ENCODE data around the gene TNNI3K.

The TNNI3K gene

GRCh38 chr1:74452035-74452434 is 216.8 kb downstream of the TNNI3K start:
- no peak for DNase-seq

GRCh38 chr1:74453277-74453676 is 218.1 kb downstream of the TNNI3K start:
- no peak for DNase-seq

DNA sequence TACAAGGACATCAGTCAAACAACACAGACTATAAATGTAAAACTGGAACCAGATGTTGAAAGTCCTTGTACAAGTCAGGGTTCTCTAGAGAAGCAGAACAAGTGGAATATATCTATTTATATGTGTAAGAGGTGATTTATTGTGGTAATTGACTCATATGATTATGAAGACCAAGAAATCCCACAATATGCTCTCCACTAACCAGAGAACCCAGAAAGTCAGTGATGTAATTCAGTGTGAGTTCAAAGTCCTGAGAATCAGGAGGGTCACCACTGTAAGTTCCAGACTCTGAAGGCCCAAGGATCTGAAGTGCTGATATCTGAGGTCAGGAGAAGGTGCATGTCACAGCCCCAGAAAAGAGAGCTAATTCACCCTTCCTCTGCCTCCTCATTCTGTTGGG is 220.2 kb downstream of the TNNI3K start:
- DNase-seq: no peak

DNA sequence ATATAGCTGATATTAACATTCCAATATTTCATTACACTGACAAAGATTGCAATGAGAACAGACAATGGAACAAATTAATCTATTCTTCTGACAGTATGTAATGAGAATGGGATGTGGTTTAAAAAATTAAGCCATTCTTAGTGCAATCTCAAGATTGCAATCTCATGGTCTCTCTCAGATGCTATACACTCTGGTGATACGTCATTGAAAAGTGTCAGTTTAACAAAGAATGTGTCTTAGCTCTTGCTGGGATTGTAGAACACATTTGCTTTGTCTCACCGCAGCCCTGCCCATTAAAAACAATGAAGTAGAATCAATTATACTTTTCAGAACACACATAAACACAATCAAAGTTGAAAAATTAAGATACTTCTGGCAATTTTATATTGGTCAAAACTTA is 222.1 kb downstream of the TNNI3K start:
- no peak for DNase-seq

DNA sequence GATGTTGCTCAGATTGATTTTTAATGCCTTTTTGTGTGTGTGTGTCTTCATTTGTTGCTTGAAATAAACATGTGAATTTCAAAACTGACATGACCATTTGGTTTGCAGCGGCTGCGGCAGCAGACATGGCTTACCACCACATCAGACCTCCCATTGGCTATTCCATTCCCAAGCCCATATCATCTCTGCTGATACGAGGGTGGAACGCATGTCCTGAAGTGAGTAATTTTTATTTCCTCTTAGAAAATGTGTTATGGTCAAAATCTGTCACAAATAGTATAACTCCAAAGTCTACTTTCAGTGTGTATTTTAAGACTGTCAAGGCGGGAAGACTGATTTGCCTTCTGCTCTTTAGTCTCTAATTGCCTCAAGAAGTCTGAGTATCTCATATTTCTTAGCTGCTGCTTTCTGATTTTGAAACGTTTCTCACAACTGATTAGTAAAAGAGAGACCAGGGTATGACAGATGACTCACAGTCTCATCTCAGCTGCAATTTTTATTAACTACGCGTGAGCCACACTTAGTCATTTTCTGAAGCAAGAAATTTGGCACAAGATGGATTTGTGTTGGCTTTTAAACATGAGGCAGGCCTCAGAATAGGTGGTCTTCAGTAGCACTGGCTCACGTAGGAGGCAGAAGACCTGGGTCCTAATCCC is 228.3 kb downstream of the TNNI3K start:
- no peak for DNase-seq

- DNase-seq: no peak
These were observed 228.8 kb downstream of the TNNI3K start for GRCh38 chr1:74464037-74464436.

DNA sequence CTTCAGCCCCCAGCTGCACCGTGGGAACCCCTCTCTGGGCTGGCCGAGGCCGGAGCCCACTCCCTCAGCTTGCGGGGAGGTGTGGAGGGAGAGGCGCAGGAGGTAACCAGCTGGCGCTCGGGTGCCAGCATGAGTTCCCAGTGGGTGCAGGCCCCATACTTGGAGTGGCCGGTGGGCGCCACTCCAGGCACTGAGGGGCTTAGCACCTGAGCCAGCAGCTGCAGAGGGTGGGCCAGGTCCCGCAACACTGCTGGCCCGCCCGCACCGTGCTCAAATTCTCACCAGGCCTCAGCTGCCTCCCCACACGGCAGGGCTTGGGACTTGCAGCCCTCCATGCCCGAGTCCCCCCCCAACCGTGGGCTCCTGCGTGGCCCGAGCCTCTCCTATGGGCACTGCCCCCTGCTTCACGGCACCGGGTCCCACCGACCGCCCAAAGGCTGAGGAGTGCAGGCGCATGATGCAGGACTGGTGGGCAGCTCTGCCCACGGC is 230.1 kb downstream of the TNNI3K start:
- DNase-seq: no peak

DNA sequence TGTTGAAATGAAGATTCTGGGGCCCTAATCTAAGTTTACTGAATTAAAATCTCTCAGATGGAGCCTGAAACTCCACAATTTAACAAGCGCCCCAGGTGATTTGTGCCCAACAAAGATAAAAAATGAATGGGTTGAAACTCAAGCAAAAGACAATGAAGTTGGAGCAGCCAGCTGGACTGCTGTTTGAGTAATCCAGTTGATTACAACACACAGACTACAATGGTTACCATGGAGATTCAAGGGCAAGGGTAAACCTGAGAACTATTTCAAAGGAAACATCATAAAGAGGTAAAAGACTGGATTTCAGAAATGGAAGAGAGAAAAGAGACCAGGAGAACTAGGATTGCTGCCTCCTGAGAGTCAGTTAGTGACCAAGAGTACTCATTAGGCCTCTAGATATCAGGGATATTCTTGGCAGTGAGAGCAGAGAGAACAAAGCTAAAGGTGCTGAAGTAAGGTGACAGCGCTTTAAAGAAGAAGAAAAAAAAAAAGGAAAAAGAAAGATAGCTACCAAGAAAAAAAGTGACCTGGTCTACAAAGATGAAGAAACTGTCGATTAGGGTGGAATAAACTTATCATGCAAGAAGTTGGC is 232.7 kb downstream of the TNNI3K start:
- no peak for DNase-seq

GRCh38 chr1:74468982-74469603 is 233.9 kb downstream of the TNNI3K start:
- DNase-seq: peak; percentile 67

- DNase-seq: no peak
These were observed 235.1 kb downstream of the TNNI3K start for GRCh38 chr1:74470251-74470650.

DNA sequence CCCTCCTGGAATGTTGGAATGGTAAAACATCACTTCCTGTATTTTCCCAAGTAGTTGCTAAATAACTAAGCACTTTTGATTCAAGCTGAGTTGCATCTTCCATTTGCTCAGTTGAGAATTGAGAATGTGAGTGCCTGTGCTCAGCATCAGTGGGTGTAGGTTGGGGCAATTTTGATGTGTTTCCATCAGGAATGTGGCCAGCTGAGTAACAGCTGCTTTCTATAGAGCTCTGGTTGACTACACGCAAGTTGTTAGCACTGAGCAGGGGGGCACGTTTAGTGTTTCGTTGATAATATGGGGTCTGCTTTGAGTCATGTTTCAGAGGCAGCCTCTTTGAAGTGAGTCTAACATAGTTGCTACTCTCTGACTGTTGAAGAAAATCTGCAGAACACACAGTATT is 235.7 kb downstream of the TNNI3K start:
- DNase-seq: no peak

GRCh38 chr1:74471470-74471869 is 236.3 kb downstream of the TNNI3K start:
- no peak for DNase-seq

DNA sequence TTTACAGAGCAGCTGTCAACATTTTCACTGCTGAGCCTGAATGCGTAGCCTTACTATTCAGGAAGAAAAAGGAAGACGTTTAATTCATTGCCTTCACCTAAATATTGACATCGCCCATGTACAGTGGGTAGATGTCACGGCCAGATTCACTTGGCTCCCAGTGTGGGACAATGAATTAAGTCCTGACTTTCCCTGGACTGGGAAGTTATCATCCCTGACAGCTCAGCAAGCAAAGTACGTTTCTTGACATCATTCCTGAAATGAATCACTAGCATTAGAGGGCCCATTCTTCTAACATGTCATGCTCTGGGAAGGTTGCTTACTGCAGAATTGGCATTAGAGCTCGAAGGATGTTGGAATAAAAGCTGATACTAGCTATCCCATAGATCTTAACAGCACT is 239.4 kb downstream of the TNNI3K start:
- no peak for DNase-seq

- DNase-seq: no peak
These were observed 243.8 kb downstream of the TNNI3K start for GRCh38 chr1:74478979-74479378.

DNA sequence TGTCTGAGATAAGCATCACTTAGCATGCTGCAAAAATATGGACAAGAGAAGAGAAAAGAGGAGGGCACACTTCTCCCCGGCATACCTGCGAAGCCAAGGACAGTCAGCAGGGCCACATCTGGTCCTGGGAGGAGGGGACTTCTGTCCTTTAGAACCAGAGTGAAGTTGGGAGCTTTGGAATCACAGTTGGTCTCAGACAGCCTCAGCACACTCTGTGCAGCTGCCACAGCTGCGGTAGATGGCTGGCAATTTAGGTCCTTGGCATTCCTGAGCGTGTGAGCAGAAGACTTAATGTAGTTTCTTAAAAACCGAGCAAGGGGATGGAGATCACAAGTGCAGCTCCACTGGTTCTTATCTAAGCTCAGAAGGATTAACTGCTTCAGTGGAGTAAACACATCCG is 244.9 kb downstream of the TNNI3K start:
- DNase-seq: no peak

- DNase-seq: no peak
These were observed 246.4 kb downstream of the TNNI3K start for GRCh38 chr1:74481607-74482006.

GRCh38 chr1:74485622-74486021 is 250.4 kb downstream of the TNNI3K start:
- DNase-seq: no peak

GRCh38 chr1:74486036-74486435 is 250.8 kb downstream of the TNNI3K start:
- no peak for DNase-seq

DNA sequence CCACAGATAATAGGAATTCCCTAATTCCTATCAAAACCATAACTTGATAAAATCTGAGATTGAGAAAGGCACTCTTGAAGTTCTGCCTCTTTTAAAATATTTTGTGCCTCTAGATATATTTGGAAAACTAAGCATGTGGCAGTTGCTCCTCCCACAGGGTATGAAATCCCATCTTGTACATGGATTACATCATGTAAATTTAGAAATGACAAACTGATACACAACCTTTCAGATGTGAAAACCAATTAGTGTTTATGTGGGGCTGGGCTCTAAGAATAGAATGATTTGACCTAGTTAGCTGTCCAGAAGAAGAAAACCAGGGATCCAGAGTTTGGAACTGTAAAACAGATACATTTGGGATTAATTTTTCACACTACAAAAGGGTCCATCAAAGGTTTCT is 261.5 kb downstream of the TNNI3K start:
- no peak for DNase-seq

DNA sequence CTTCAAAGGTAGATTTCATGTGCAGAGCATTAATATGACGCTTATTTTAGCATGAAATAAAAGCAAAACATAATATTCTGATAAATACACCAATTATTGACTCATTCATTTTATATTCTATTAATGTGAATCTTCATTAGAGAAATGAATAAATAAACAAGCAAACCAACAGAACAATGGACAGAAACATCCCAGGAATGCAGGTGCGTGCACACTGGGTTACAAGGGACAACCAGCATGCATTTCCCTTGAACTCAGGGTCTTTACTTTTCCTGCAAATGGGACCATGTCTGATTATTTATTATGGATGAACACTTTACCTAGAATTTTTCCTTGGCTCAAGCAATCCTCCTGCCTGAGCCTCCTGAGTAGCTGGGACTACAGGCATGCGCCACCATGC is 263.7 kb downstream of the TNNI3K start:
- no peak for DNase-seq

DNA sequence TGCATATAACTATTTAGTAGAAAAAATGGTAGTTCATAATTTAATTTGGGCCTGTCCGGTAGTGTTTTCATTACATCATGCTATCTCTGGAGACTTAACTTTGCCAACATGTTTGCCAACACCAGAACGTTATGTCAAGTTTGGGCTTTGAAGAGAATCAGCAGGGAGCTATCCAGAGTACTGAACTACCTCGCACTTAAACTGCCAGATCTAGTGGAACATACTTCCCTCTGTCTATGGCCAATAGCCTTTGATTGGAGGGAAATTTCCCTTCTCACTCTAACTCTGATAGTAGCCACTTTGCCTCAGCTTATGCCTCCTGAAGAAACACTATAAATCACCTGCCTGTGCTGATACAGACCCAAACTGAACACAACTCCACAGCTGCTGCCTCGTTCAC is 267.2 kb downstream of the TNNI3K start:
- peak; percentile 67 for DNase-seq

DNA sequence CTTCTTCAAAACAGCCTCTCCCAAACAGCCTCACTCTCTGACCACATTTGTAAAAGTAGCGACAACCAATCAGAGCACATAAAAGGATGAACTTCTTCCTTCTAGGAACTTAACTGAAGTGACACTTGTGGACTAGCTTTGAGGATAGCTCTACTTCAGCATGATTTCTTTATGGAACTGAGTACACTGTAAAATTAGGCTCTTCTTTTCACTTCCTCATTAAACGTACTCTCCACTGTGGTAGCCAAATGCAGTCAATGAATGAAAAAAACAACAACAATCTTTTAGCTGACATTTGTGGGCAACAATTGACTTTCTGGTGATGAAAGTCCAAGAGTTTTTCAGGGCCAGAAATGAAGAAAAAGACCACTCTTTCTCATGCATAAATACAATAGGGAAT is 267.7 kb downstream of the TNNI3K start:
- DNase-seq: no peak

GRCh38 chr1:74504125-74504932 is 269.1 kb downstream of the TNNI3K start:
- peak; percentile 70 for DNase-seq
